Activated T-cell treated with anti-CD3 and anti-CD28 coated beads, Interleukin-2, amount 50 U/mL, for 1 hour (primary cell): Measurements from ENCODE around the gene TMEM234.

Source experiments
- DNase-seq: peaks from one replicate; pipeline ENCODE4 v3.0.0-alpha.2; 2020

The TMEM234 gene

GRCh38 chr1:32239337-32239736 lies 17.2 kb upstream of the TMEM234 start:
- DNase-seq: no peak

GRCh38 chr1:32234792-32235191 lies 12.6 kb upstream of the TMEM234 start:
- DNase-seq: no peak

GRCh38 chr1:32232558-32233304 lies 10.6 kb upstream of the TMEM234 start:
- DNase-seq: no peak

- DNase-seq: no peak
Observed at GRCh38 chr1:32231843-32232432, 9.8 kb upstream of the TMEM234 start.

- DNase-seq: no peak
Observed at GRCh38 chr1:32228771-32229170, 6.6 kb upstream of the TMEM234 start.

GRCh38 chr1:32224285-32224684 lies 2.1 kb upstream of the TMEM234 start:
- no peak for DNase-seq

- no peak for DNase-seq
Observed at GRCh38 chr1:32223683-32224082, 1.5 kb upstream of the TMEM234 start.

GRCh38 chr1:32221581-32221979 lies 573 bp downstream of the TMEM234 start:
- no peak for DNase-seq

GRCh38 chr1:32220746-32221580 lies 1.2 kb downstream of the TMEM234 start:
- DNase-seq: no peak

GRCh38 chr1:32219022-32219421 lies 3.1 kb downstream of the TMEM234 start:
- DNase-seq: no peak

- no peak for DNase-seq
Observed at GRCh38 chr1:32216566-32216965, 5.6 kb downstream of the TMEM234 start.

GRCh38 chr1:32215629-32216480 lies 6.3 kb downstream of the TMEM234 start:
- peak; percentile 67 for DNase-seq

GRCh38 chr1:32208891-32209328 lies 13.2 kb downstream of the TMEM234 start, which contains the start of gene DCDC2B:
Gene DCDC2B, plus strand, starts transcription at chr1:32209089. Its CDS starts 5 bp downstream, at chr1:32209094.
- no peak for DNase-seq

- no peak for DNase-seq
Observed at GRCh38 chr1:32208469-32208868, 13.7 kb downstream of the TMEM234 start.

- DNase-seq: peak; percentile 85
Observed at GRCh38 chr1:32205401-32206370, 16.5 kb downstream of the TMEM234 start, which contains the start of gene IQCC. Gene IQCC, plus strand, starts transcription at chr1:32205671. Its CDS starts 11 bp downstream, at chr1:32205682.

- DNase-seq: no peak
Observed at GRCh38 chr1:32204943-32205361, 17.2 kb downstream of the TMEM234 start.

- peak; percentile 74 for DNase-seq
Observed at GRCh38 chr1:32201011-32201855, 20.9 kb downstream of the TMEM234 start.

GRCh38 chr1:32200226-32201010 lies 21.7 kb downstream of the TMEM234 start, which contains the start of gene CCDC28B:
Gene CCDC28B, plus strand, starts transcription at chr1:32200595. Its CDS starts 1,341 bp downstream, at chr1:32201936.
- peak; percentile 66 for DNase-seq

- no peak for DNase-seq
Observed at GRCh38 chr1:32199717-32200072, 22.5 kb downstream of the TMEM234 start.
